Thoracic aorta (tissue), 2 donors: ENCODE results near the gene FBXO2. TPM values are rescaled to one million over a fixed set of nuclear protein-coding genes. Genes with fewer than 3 reads are reported as not detected.

Experiments used
- ATAC-seq: fragments of 150-250 bp; one replicate; pipeline ENCODE4 v1.8.0; 2017; ENCODE audit warnings: low read depth; ENCODE audit not compliant: insufficient number of reproducible peaks, low FRiP score
- DNase-seq: peaks from one replicate; pipeline ENCODE4 v3.0.0-alpha.2; 2020; ENCODE audit warnings: low spot score
- H3K27ac ChIP-seq, 2 donors: fragments of 200-600 bp; sonication (generic); 1 replicate in 1 of 2; 2 replicates in 1 of 2; pipeline ENCODE4 v1.5.1; 2016; ENCODE audit warnings: mild to moderate bottlenecking in 2 of 2, moderate library complexity in 2 of 2
- H3K27me3 ChIP-seq: fragments of 200-600 bp; sonication (generic); replicated peaks from 2 replicates; pipeline ENCODE4 v1.6.0; 2016; ENCODE audit warnings: mild to moderate bottlenecking; ENCODE audit not compliant: insufficient read depth
- H3K36me3 ChIP-seq: fragments of 200-600 bp; sonication (generic); one replicate; pipeline ENCODE4 v1.5.1; 2016
- H3K4me1 ChIP-seq, 2 donors: fragments of 200-600 bp; sonication (generic); 1 replicate in 1 of 2; 2 replicates in 1 of 2; pipeline versions ENCODE4 v1.5.1 to v1.6.0; 2016; ENCODE audit warnings: low read depth in 2 of 2, mild to moderate bottlenecking in 1 of 2; ENCODE audit not compliant: control insufficient read depth in 1 of 2
- H3K4me3 ChIP-seq: fragments of 200-600 bp; sonication (generic); 2 replicates; pipeline ENCODE4 v1.5.1; 2016; ENCODE audit warnings: mild to moderate bottlenecking
- H3K9me3 ChIP-seq: fragments of 200-600 bp; sonication (generic); 2 replicates; pipeline ENCODE4 v1.5.1; 2016
- total RNA-seq, 2 donors: library from RNA; depleted of rRNA; stranded (reverse); fragments of >200 nt; gene quantifications; one replicate each; pipeline versions ENCODE4 v1.1.0 to v1.2.3, GENCODE V29; 2016
- TF ChIP-seq, protein P1 (sequence below): fragments of 200-600 bp; sonication (generic); IDR thresholded peaks from one replicate; pipeline ENCODE4 v1.5.1; 2019; ENCODE audit warnings: antibody characterized with exemption

The FBXO2 gene
- total RNA-seq, 2 donors from 2014 or later, result 3.8 to 12.9 TPM

DNA sequence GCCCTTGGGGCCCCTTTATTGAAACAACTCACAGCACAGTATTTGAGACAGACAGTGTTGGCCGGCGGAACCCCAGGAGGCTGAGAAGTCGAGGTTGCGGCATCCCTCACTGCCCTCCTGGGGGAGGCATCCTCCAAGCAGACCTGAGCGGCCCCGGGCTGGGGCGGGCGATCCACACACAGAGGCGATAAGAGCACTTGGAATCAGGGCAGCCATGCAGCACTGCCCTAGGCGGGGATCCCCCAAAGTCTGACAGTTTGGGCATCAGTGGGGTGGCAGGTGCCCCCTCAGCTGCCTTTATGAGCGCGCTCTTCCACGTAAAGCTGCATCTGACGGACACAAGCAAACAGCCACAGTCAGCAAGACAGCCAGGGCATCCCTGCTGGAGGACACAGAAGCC lies 20.3 kb upstream of the FBXO2 start:
- no peaks in the 10 kb centered on the region for H3K27me3 ChIP-seq
- ATAC-seq (no peak), DNase-seq (no peak)
- H3K4me1 ChIP-seq, result peaks cover 2% of the 10 kb centered on the region in 2 donors
- no peak overlapping the region for H3K4me3 ChIP-seq
- H3K36me3 ChIP-seq, result peaks cover 17% of the 10 kb centered on the region
- H3K27ac ChIP-seq, result no peak overlapping the region
- H3K9me3 ChIP-seq, result no peaks in the 10 kb centered on the region
- TF ChIP-seq, protein P1, sequence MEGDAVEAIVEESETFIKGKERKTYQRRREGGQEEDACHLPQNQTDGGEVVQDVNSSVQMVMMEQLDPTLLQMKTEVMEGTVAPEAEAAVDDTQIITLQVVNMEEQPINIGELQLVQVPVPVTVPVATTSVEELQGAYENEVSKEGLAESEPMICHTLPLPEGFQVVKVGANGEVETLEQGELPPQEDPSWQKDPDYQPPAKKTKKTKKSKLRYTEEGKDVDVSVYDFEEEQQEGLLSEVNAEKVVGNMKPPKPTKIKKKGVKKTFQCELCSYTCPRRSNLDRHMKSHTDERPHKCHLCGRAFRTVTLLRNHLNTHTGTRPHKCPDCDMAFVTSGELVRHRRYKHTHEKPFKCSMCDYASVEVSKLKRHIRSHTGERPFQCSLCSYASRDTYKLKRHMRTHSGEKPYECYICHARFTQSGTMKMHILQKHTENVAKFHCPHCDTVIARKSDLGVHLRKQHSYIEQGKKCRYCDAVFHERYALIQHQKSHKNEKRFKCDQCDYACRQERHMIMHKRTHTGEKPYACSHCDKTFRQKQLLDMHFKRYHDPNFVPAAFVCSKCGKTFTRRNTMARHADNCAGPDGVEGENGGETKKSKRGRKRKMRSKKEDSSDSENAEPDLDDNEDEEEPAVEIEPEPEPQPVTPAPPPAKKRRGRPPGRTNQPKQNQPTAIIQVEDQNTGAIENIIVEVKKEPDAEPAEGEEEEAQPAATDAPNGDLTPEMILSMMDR, result no peak

DNA sequence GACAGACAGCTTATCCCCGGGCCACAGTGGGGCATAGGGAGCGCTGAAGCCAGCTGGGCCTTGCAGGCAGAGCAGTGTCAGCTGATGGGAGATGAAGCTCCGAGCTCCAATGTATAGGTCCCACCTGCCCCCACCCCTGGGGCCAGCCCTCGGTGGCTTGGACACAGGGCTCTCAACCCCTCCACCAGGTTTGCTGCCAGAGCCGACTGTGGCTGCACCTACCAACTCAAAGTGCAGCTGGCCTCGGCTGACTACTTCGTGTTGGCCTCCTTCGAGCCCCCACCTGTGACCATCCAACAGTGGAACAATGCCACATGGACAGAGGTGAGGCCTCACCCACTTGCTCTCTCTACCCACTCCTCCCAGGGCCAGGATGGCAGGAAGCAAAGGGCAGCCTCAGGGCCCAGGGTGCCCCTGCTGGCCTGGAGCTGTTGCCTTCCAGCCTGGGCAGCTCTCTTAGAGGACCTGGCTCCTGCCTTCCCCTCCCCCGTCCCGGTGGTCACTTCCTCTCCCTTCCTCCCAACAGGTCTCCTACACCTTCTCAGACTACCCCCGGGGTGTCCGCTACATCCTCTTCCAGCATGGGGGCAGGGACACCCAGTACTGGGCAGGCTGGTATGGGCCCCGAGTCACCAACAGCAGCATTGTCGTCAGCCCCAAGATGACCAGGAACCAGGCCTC lies 19.0 kb upstream of the FBXO2 start:
- Histone ChIP-seq H3K27ac (no peak overlapping the region), H3K9me3 (no peaks in the 10 kb centered on the region), H3K4me1 (no peaks in the 10 kb centered on the region), H3K36me3 (peaks cover 21% of the 10 kb centered on the region), H3K4me3 (no peak overlapping the region), H3K27me3 (no peaks in the 10 kb centered on the region)
- TF ChIP-seq, protein P1, result no peak
- DNase-seq, result no peak
- ATAC-seq, result no peak

DNA sequence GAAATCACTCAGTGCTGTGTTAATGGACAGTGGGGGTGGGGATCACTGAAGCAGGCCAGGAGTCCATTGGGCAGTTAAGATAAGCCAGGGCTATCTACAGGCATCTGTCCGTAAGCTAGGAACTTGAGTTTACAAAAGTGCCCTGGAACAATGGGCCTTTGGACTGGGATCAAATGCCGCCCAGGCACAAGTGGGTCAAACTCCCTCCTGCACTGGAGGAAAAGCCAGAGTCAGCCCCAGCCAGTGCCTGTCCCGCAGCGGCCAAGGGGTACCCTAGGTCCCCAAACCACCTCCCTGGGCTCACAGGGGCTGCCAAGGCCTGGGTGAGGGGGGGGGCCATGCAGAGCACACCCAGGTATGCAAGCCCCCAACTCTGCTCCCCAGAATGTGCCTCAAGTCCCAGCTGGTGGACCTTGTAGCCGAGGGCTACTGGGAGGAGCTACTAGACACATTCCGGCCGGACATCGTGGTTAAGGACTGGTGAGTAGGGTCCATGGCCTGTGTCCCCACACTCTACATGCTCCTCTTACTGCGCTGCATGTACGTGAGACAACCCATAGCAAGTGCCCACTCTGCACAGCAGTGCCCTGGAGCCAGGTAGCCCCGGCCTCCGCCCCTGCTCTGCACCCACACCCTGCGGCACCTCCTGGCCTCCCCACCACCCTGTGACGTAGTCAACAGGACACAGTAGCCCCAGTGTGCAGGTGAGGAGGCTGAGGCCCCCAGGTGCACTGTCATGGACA lies 17.5 kb upstream of the FBXO2 start:
- no peaks in the 10 kb centered on the region for H3K9me3 ChIP-seq
- H3K27me3 ChIP-seq, result no peaks in the 10 kb centered on the region
- peaks cover 21% of the 10 kb centered on the region for H3K36me3 ChIP-seq
- ATAC-seq, result no peak
- H3K27ac ChIP-seq, result no peak overlapping the region
- peaks cover 0 to 5% of the 10 kb centered on the region in 2 donors for H3K4me1 ChIP-seq
- no peak overlapping the region for H3K4me3 ChIP-seq
- TF ChIP-seq, protein P1, result no peak
- no peak for DNase-seq

DNA sequence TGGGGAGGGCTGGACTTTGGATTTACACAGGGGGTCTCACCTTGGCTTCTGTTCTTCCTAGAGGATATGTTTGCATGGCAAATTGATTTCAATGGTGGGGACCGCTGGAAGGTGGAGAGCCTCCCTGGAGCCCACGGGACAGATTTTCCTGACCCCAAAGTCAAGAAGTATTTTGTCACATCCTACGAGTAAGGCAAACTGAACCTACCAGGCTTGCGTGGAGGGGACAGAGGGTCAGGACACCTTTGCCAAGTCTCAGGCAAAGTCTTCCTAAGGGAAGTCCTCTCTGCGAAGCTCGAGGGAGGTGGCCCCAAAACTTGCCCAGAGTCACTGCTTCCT lies 16.9 kb upstream of the FBXO2 start:
- Histone ChIP-seq H3K4me3 (no peak overlapping the region), H3K9me3 (no peaks in the 10 kb centered on the region), H3K4me1 (peaks cover 0 to 5% of the 10 kb centered on the region in 2 donors), H3K36me3 (peaks cover 21% of the 10 kb centered on the region), H3K27me3 (no peaks in the 10 kb centered on the region), H3K27ac (no peak overlapping the region)
- ATAC-seq, result no peak
- TF ChIP-seq, protein P1, result no peak
- no peak for DNase-seq

DNA sequence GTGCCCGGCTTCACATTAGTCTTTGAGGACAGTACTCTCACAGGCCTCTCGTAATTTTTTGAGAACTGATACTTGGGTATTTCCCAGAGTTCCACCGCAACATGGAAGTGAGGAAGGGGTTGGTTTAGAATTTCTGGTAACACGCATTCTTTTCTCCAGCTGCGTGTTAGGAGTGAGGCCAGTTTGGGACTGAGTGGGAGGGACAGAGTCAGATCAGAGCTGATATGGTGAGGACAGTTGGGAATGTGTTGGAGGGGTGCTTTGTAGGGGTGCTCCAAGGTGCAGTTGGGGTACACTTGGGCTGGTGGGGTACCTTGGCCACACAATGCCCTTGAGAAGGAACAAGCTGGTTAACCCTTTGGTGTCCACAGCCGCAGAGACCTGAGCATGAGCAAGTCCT lies 16.5 kb upstream of the FBXO2 start:
- DNase-seq, result no peak
- Histone ChIP-seq H3K27me3 (no peaks in the 10 kb centered on the region), H3K27ac (no peak overlapping the region), H3K36me3 (peaks cover 20% of the 10 kb centered on the region), H3K9me3 (no peaks in the 10 kb centered on the region), H3K4me3 (no peak overlapping the region), H3K4me1 (peaks cover 0 to 5% of the 10 kb centered on the region in 2 donors)
- TF ChIP-seq, protein P1, result no peak
- ATAC-seq, result no peak
